Vagina (tissue), 2 donors: ENCODE measurements around the gene PLEKHM3.

Source experiments
- CTCF ChIP-seq, 3 experiments: fragments of 450-650 bp in 2 of 3; fragments of 200-600 bp in 1 of 3; sonication (generic) in 1 of 3; IDR thresholded peaks; one replicate each; pipeline ENCODE4 v1.5.1; 2017 to 2019; ENCODE audit warnings: antibody characterized with exemption in 3 of 3, mild to moderate bottlenecking in 2 of 3, moderate library complexity in 2 of 3
- POLR2AphosphoS5 ChIP-seq, 2 donors: sonication (generic); formaldehyde crosslinking; IDR thresholded peaks; one replicate each; pipeline ENCODE4 v1.9.0; 2017; ENCODE audit warnings: antibody characterized with exemption in 2 of 2, mild to moderate bottlenecking in 2 of 2, low read depth in 1 of 2; ENCODE audit not compliant: insufficient read depth in 1 of 2

GRCh38 chr2:207885010-207885409 lies 140.3 kb downstream of the PLEKHM3 start:
- no peak for TF ChIP-seq CTCF (IDR thresholded peaks at IDR 0.05)
- no peak for TF ChIP-seq POLR2AphosphoS5 (IDR thresholded peaks at IDR 0.05; ENCODE audit: insufficient read depth in 1 of 2, low read depth in 1 of 2)
